Forelimb muscle (tissue), 1 donor: ENCODE data around the gene FAM53B. TPM values are rescaled to one million over a fixed set of nuclear protein-coding genes. Genes with fewer than 3 reads are reported as not detected.

ENCODE experiments used
- DNase-seq: peaks from one replicate; pipeline ENCODE4 v3.0.0-alpha.2; 2013; ENCODE audit warnings: low read depth
- polyA plus RNA-seq: library from polyadenylated mRNA; unstranded; fragments of 120-200 nt; gene quantifications from one replicate; pipeline ENCODE4 v1.2.1, GENCODE V29; 2013; ENCODE audit not compliant: insufficient read length

Gene FAM53B
- polyA plus RNA-seq, 1 donor = 27.6 TPM

GRCh38 chr10:124697837-124698544 is 46.2 kb downstream of the FAM53B start:
- DNase-seq = no peak

GRCh38 chr10:124697443-124697836 is 46.7 kb downstream of the FAM53B start:
- DNase-seq = no peak

- DNase-seq = no peak
These were observed 47.5 kb downstream of the FAM53B start for GRCh38 chr10:124696446-124697392.

GRCh38 chr10:124695259-124695658 is 48.9 kb downstream of the FAM53B start:
- no peak for DNase-seq

- DNase-seq = no peak
These were observed 49.5 kb downstream of the FAM53B start for GRCh38 chr10:124694481-124695220.

GRCh38 chr10:124693801-124694416 is 50.3 kb downstream of the FAM53B start:
- no peak for DNase-seq

GRCh38 chr10:124693396-124693795 is 50.8 kb downstream of the FAM53B start:
- no peak for DNase-seq

- no peak for DNase-seq
These were observed 52.1 kb downstream of the FAM53B start for GRCh38 chr10:124692100-124692446.

GRCh38 chr10:124691421-124692099 is 52.6 kb downstream of the FAM53B start:
- DNase-seq = no peak

GRCh38 chr10:124691002-124691401 is 53.2 kb downstream of the FAM53B start:
- no peak for DNase-seq

- DNase-seq = no peak
These were observed 54.2 kb downstream of the FAM53B start for GRCh38 chr10:124689911-124690498.

- no peak for DNase-seq
These were observed 55.1 kb downstream of the FAM53B start for GRCh38 chr10:124688889-124689670.

GRCh38 chr10:124688386-124688785 is 55.8 kb downstream of the FAM53B start:
- no peak for DNase-seq

GRCh38 chr10:124686707-124687376 is 57.3 kb downstream of the FAM53B start:
- no peak for DNase-seq

- no peak for DNase-seq
These were observed 58.9 kb downstream of the FAM53B start for GRCh38 chr10:124685261-124685660.

- no peak for DNase-seq
These were observed 60.4 kb downstream of the FAM53B start for GRCh38 chr10:124683814-124684213.

GRCh38 chr10:124681626-124682552 is 62.3 kb downstream of the FAM53B start:
- DNase-seq = no peak

GRCh38 chr10:124681091-124681490 is 63.1 kb downstream of the FAM53B start:
- DNase-seq = no peak
